Measurements from ENCODE around the gene TMEM255A.

GRCh38 chrX:120262859-120263708 is 48.2 kb downstream of the TMEM255A start:
- TF ChIP-seq YY1 (IDR thresholded peaks at IDR 0.05; ENCODE audit: insufficient read depth, insufficient read length), result no peak
- TF ChIP-seq SUZ12 (IDR thresholded peaks at IDR 0.05; ENCODE audit: extremely low read depth, insufficient read depth, insufficient read length), result no peak
- no peak for TF ChIP-seq ZNF274 (IDR thresholded peaks at IDR 0.05; ENCODE audit: low read depth, low read length)
